BE2C (cell line): ENCODE data around the gene IRF2BPL. TPM values are rescaled to one million over a fixed set of nuclear protein-coding genes. Genes with fewer than 3 reads are reported as not detected.
A peak's percentile ranks its signal among the peaks of the same experiment; 100 is the strongest.

Experiments
- DNase-seq: peaks from one replicate; pipeline ENCODE4 v3.0.0-alpha.2; 2020
- H3K27me3 ChIP-seq: fragments of 250-450 bp; sonication (Bioruptor Pico); 2 replicates; pipeline ENCODE4 v1.5.1; 2020; ENCODE audit warnings: mild to moderate bottlenecking
- H3K36me3 ChIP-seq: fragments of 250-450 bp; sonication (Bioruptor Pico); 2 replicates; pipeline ENCODE4 v1.5.1; 2020; ENCODE audit warnings: mild to moderate bottlenecking
- H3K4me1 ChIP-seq: fragments of 250-450 bp; sonication (Bioruptor Pico); 2 replicates; pipeline ENCODE4 v1.5.1; 2020
- H3K4me3 ChIP-seq: 2 replicates; pipeline ENCODE4 v1.5.1; 2011; ENCODE audit warnings: low read depth, low read length
- H3K9me3 ChIP-seq: fragments of 250-450 bp; sonication (Bioruptor Pico); 2 replicates; pipeline ENCODE4 v1.5.1; 2020
- CTCF ChIP-seq: IDR thresholded peaks from 2 replicates; pipeline ENCODE4 v1.5.1; 2012; ENCODE audit warnings: mild to moderate bottlenecking, low read depth, low read length
- polyA plus RNA-seq: library from polyadenylated mRNA; unstranded; fragments of >200 nt; gene quantifications from one replicate; pipeline ENCODE4 v1.2.1, GENCODE V29; 2012; ENCODE audit warnings: low read depth, missing spikeins; ENCODE audit not compliant: insufficient read length, insufficient read depth

The IRF2BPL gene
- 148 TPM for polyA plus RNA-seq

GRCh38 chr14:77028384-77029231 lies at the start of gene IRF2BPL:
Gene IRF2BPL (minus strand): TSS chr14:77028708. CDS start chr14:77027792, 916 bp downstream.
- peak within 1 kb of the TSS; percentile 93 for H3K4me3 ChIP-seq
- peak; percentile 99 for DNase-seq
- peaks cover 11% of the 10 kb centered on the region for H3K4me1 ChIP-seq
- no peaks in the 10 kb centered on the region for H3K9me3 ChIP-seq
- no peaks in the 10 kb centered on the region for H3K27me3 ChIP-seq
- no peak for TF ChIP-seq CTCF
- peaks cover 28% of the 10 kb centered on the region for H3K36me3 ChIP-seq

- Histone ChIP-seq H3K36me3 (no peaks in the 10 kb centered on the region), H3K9me3 (no peaks in the 10 kb centered on the region), H3K4me3 (no peak overlapping the region), H3K27me3 (no peaks in the 10 kb centered on the region), H3K4me1 (no peaks in the 10 kb centered on the region; the same call in 1 of the 2 replicates)
- no peak for TF ChIP-seq CTCF
- no peak for DNase-seq
These were observed 48.5 kb upstream of the IRF2BPL start for GRCh38 chr14:77077040-77077439.

GRCh38 chr14:77076113-77076631 lies 47.7 kb upstream of the IRF2BPL start:
- H3K4me1 ChIP-seq: no peaks in the 10 kb centered on the region; the same call in 1 of the 2 replicates
- no peaks in the 10 kb centered on the region for H3K36me3 ChIP-seq
- no peak for DNase-seq
- no peak for TF ChIP-seq CTCF
- H3K4me3 ChIP-seq: no peak overlapping the region
- no peaks in the 10 kb centered on the region for H3K27me3 ChIP-seq
- H3K9me3 ChIP-seq: no peaks in the 10 kb centered on the region

- Histone ChIP-seq H3K4me1 (peaks cover 6% of the 10 kb centered on the region), H3K27me3 (no peaks in the 10 kb centered on the region), H3K9me3 (no peaks in the 10 kb centered on the region), H3K4me3 (no peak overlapping the region), H3K36me3 (no peaks in the 10 kb centered on the region)
- no peak for DNase-seq
- TF ChIP-seq CTCF: no peak
These were observed 46.5 kb upstream of the IRF2BPL start for GRCh38 chr14:77074969-77075368.

- Histone ChIP-seq H3K4me3 (no peak overlapping the region), H3K4me1 (peaks cover 22% of the 10 kb centered on the region)
- DNase-seq: no peak
These were observed 43.5 kb upstream of the IRF2BPL start for GRCh38 chr14:77071938-77072388.

More at GRCh38 chr14:77071938-77072388, 43.5 kb upstream of the IRF2BPL start:
- Histone ChIP-seq H3K9me3 (no peaks in the 10 kb centered on the region), H3K36me3 (no peaks in the 10 kb centered on the region), H3K27me3 (no peaks in the 10 kb centered on the region)
- no peak for TF ChIP-seq CTCF
